B cell (primary cell): Measurements from ENCODE around the gene CENPV.

Source experiments
- EZH2 ChIP-seq: IDR thresholded peaks from 2 replicates; pipeline ENCODE4 v1.6.1; 2012; ENCODE audit warnings: borderline replicate concordance, low read depth, mild to moderate bottlenecking, moderate library complexity, low read length; ENCODE audit not compliant: insufficient read depth, poor library complexity, severe bottlenecking
- TF ChIP-seq, protein P1 (sequence below): fragments of 200-600 bp; IDR thresholded peaks from one replicate; pipeline ENCODE4 v1.8.0; 2022; ENCODE audit warnings: antibody characterized with exemption, mild to moderate bottlenecking

DNA sequence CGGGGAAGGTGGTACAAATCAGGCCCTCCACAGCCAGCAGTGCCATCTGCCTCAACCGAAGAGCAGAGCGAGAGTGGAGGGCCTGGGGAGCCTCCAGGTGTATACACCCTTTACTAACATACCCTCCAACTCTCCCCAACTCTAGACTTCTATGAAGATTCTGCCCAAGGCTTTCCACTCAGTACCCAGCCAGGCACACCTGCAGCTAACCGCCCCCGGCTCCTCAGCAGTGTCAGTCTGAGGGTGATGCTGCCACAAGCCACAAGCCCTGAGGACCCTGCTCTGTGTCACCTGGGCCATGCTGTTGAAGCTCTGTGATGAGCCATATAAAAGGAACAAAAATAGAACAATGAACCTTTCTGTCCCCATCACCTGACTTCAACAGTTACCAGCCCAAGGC lies 3.8 kb downstream of the CENPV start:
- TF ChIP-seq, protein P1, sequence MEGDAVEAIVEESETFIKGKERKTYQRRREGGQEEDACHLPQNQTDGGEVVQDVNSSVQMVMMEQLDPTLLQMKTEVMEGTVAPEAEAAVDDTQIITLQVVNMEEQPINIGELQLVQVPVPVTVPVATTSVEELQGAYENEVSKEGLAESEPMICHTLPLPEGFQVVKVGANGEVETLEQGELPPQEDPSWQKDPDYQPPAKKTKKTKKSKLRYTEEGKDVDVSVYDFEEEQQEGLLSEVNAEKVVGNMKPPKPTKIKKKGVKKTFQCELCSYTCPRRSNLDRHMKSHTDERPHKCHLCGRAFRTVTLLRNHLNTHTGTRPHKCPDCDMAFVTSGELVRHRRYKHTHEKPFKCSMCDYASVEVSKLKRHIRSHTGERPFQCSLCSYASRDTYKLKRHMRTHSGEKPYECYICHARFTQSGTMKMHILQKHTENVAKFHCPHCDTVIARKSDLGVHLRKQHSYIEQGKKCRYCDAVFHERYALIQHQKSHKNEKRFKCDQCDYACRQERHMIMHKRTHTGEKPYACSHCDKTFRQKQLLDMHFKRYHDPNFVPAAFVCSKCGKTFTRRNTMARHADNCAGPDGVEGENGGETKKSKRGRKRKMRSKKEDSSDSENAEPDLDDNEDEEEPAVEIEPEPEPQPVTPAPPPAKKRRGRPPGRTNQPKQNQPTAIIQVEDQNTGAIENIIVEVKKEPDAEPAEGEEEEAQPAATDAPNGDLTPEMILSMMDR: no peak
- TF ChIP-seq EZH2: no peak
